Panc1 (cell line): Measurements from ENCODE around the gene GTF2A2. TPM values are rescaled to one million over a fixed set of nuclear protein-coding genes. Genes with fewer than 3 reads are reported as not detected.

Source experiments
- ATAC-seq: fragments of 200-7000 bp; cut with Tn5 transposase; 2 replicates; pipeline ENCODE4 v1.9.1; 2020; ENCODE audit warnings: mild to moderate bottlenecking, moderate library complexity
- BruUV-seq: library from RNA; stranded (reverse); fragments of 400-500 nt; replicated peaks from 2 replicates; lab custom pipeline; 2021; lab: Mats Ljungman, UMichigan
- CTCF ChIA-PET: fragments of 300-600 bp; sonication (Branson Sonifier 250); formaldehyde crosslinking; loops from one replicate; lab custom pipeline; 2022; ENCODE audit warnings: antibody characterized with exemption; lab: Charles Lee
- POLR2A ChIA-PET: fragments of 300-600 bp; sonication (Branson Sonifier 250); formaldehyde crosslinking; loops from one replicate; lab custom pipeline; 2022; ENCODE audit warnings: antibody characterized with exemption; lab: Charles Lee
- DNase-seq: peaks from one replicate; pipeline ENCODE4 v3.0.0-alpha.2; 2010; ENCODE audit warnings: low read depth, low spot score
- H3K27ac ChIP-seq: 2 replicates; pipeline ENCODE4 v1.5.1; 2011; ENCODE audit warnings: mild to moderate bottlenecking, low read length, inconsistent platforms
- H3K27me3 ChIP-seq: fragments of 200-500 bp; sonication (Bioruptor generic); 2 replicates; pipeline ENCODE4 v1.6.0; 2014; ENCODE audit warnings: low read length, inconsistent platforms; ENCODE audit not compliant: control insufficient read depth, insufficient read depth
- H3K36me3 ChIP-seq: fragments of 200-500 bp; sonication (Bioruptor generic); 2 replicates; pipeline ENCODE4 v1.5.1; 2014; ENCODE audit warnings: inconsistent platforms, mild to moderate bottlenecking, low read length, moderate library complexity; ENCODE audit not compliant: control insufficient read depth, insufficient read depth
- H3K4me1 ChIP-seq: 2 replicates; pipeline ENCODE4 v1.5.1; 2011; ENCODE audit warnings: inconsistent platforms, mild to moderate bottlenecking, low read length, moderate library complexity; ENCODE audit not compliant: control insufficient read depth, insufficient read depth
- H3K4me3 ChIP-seq, 2 experiments: 2 replicates each; pipeline ENCODE4 v1.5.1; 2011 to 2012; ENCODE audit warnings: low read depth in 2 of 2, low read length in 2 of 2, mild to moderate bottlenecking in 2 of 2, inconsistent platforms in 1 of 2, moderate library complexity in 1 of 2
- H3K9me3 ChIP-seq: fragments of 200-500 bp; sonication (Bioruptor generic); 2 replicates; pipeline ENCODE4 v1.5.1; 2014; ENCODE audit warnings: low read depth, mild to moderate bottlenecking, inconsistent platforms, low read length, moderate library complexity; ENCODE audit not compliant: control insufficient read depth, insufficient read depth
- CTCF ChIP-seq: fragments of 450-650 bp; IDR thresholded peaks from 2 replicates; pipeline ENCODE4 v1.5.1; 2017; ENCODE audit warnings: mild to moderate bottlenecking
- POLR2AphosphoS5 ChIP-seq: IDR thresholded peaks from 2 replicates; pipeline ENCODE4 v1.6.1; 2012; ENCODE audit warnings: mild to moderate bottlenecking, low read depth, low read length, moderate library complexity
- REST ChIP-seq, 2 experiments: IDR thresholded peaks; 2 replicates each; pipeline ENCODE4 v1.6.1; 2011 to 2012; ENCODE audit warnings: low read depth in 2 of 2, control low read depth in 1 of 2, low read length in 1 of 2, mild to moderate bottlenecking in 1 of 2, moderate library complexity in 1 of 2; ENCODE audit not compliant: insufficient read depth in 1 of 2
- SIN3A ChIP-seq: IDR thresholded peaks from 2 replicates; pipeline ENCODE4 v1.6.1; 2012; ENCODE audit warnings: low read depth, mild to moderate bottlenecking, low read length, moderate library complexity, borderline replicate concordance; ENCODE audit not compliant: insufficient read depth
- TCF7L2 ChIP-seq: IDR thresholded peaks from 2 replicates; pipeline ENCODE4 v1.6.1; 2011; ENCODE audit warnings: mild to moderate bottlenecking, low read depth, low read length, inconsistent platforms
- in situ Hi-C: cut with HindIII; loops from 2 replicates; pipeline ENCODE4 v1.10.0; 2016; ENCODE audit warnings: low sequenced_read_pairs, low pct_unique_long_range_greater_than_20kb
- intact Hi-C: fragments of 100-400 bp; cut with micrococcal nuclease; formaldehyde crosslinking; loops from one replicate; pipeline ENCODE4 v1.10.0; 2022; ENCODE audit not compliant: unreplicated experiment
- total RNA-seq: library from RNA; stranded (reverse); gene quantifications from one replicate; pipeline ENCODE4 v1.2.1, GENCODE V29; 2021; ENCODE audit not compliant: unreplicated experiment

GTF2A2 gene
- total RNA-seq, 1 experiment from 2014 or later: 234 TPM

- H3K36me3 ChIP-seq: no peaks in the 10 kb centered on the region; the same call in 1 of the 2 replicates
- ChIA-PET POLR2A (no interaction called here), CTCF (no interaction called here)
- ATAC-seq: no peak
- BruUV-seq: no TSS peak
- H3K27ac ChIP-seq: no peak overlapping the region
- no peaks in the 10 kb centered on the region for H3K9me3 ChIP-seq
- H3K4me3 ChIP-seq: no peak overlapping the region
- H3K27me3 ChIP-seq: no peaks in the 10 kb centered on the region; the same call in 1 of the 2 replicates
- intact Hi-C loops (no loop called here), in situ Hi-C loops (no loop called here)
- TF ChIP-seq CTCF (no peak), SIN3A (no peak), TCF7L2 (no peak), POLR2AphosphoS5 (no peak), REST (IDR thresholded peaks at IDR 0.05; ENCODE audit: insufficient read depth in 1 of 2, low read depth in 2 of 2, low read length in 1 of 2) (no peak)
- H3K4me1 ChIP-seq: no peaks in the 10 kb centered on the region
- no peak for DNase-seq
These were observed 45.0 kb upstream of the GTF2A2 start for GRCh38 chr15:59702351-59702750.

- Histone ChIP-seq H3K27ac (no peak overlapping the region), H3K4me1 (no peaks in the 10 kb centered on the region), H3K36me3 (no peaks in the 10 kb centered on the region; the same call in 1 of the 2 replicates), H3K9me3 (no peaks in the 10 kb centered on the region), H3K4me3 (no peak overlapping the region), H3K27me3 (no peaks in the 10 kb centered on the region; the same call in 1 of the 2 replicates)
- no peak for DNase-seq
- ChIA-PET POLR2A (no interaction called here), CTCF (no interaction called here)
- in situ Hi-C loops: no loop called here
- TF ChIP-seq POLR2AphosphoS5 (no peak), SIN3A (no peak), TCF7L2 (no peak), REST (IDR thresholded peaks at IDR 0.05; ENCODE audit: insufficient read depth in 1 of 2, low read depth in 2 of 2, low read length in 1 of 2) (no peak), CTCF (no peak)
- ATAC-seq: no peak
- no TSS peak for BruUV-seq
- intact Hi-C loops: no loop called here
These were observed 44.6 kb upstream of the GTF2A2 start for GRCh38 chr15:59701880-59702279.
